PC-9 (cell line): ENCODE data around the gene DSCAML1.

ENCODE experiments used
- EZH2 ChIP-seq: fragments of 200-600 bp; sonication (generic); IDR thresholded peaks from 2 replicates; pipeline ENCODE4 v1.8.0; 2017; ENCODE audit warnings: antibody characterized with exemption, low read depth
- TF ChIP-seq, protein P1 (sequence below): fragments of 200-600 bp; sonication (generic); conservative IDR thresholded peaks from 2 replicates; pipeline ENCODE4 v1.6.1; 2017; ENCODE audit warnings: mixed run types, antibody characterized with exemption, mild to moderate bottlenecking, moderate library complexity

DNA sequence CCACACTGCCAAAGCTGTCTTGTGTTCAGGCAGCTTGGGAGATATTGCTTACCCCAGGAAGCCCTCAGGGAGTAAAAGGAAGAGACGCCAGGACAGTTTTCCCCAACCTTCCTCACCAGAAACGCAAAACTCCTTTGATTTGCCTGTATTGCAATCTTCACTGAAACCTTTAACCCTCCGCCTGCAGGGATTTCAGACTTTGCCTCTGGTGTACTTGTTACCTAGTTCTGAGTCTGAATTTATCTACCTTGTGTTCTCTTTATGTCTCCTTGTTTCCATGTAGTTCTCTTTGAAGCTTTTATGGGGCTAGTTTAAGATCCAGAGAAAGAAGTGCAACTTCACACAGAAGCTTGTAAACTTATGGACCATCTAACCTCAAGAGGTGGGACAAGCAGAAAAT, 154.2 kb downstream of the DSCAML1 start:
- TF ChIP-seq, protein P1, sequence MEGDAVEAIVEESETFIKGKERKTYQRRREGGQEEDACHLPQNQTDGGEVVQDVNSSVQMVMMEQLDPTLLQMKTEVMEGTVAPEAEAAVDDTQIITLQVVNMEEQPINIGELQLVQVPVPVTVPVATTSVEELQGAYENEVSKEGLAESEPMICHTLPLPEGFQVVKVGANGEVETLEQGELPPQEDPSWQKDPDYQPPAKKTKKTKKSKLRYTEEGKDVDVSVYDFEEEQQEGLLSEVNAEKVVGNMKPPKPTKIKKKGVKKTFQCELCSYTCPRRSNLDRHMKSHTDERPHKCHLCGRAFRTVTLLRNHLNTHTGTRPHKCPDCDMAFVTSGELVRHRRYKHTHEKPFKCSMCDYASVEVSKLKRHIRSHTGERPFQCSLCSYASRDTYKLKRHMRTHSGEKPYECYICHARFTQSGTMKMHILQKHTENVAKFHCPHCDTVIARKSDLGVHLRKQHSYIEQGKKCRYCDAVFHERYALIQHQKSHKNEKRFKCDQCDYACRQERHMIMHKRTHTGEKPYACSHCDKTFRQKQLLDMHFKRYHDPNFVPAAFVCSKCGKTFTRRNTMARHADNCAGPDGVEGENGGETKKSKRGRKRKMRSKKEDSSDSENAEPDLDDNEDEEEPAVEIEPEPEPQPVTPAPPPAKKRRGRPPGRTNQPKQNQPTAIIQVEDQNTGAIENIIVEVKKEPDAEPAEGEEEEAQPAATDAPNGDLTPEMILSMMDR: no peak
- TF ChIP-seq EZH2: no peak
